Activated gamma-delta T cell treated with Interleukin-2 at 50 U/mL for 16 hours (primary cell): ENCODE measurements around the gene TRIM58.

Experiments
- DNase-seq: peaks from one replicate; pipeline ENCODE4 v3.0.0-alpha.2; 2020

The TRIM58 gene

GRCh38 chr1:247895163-247895637 lies 38.2 kb downstream of the TRIM58 start, which contains the start of gene OR2W3:
TSS of gene OR2W3 (plus strand) at chr1:247895587. CDS start at chr1:247895587, 0 bp downstream.
- DNase-seq, result no peak

- DNase-seq, result no peak
Measured at GRCh38 chr1:247895976-247896375, 39.0 kb downstream of the TRIM58 start.

GRCh38 chr1:247904122-247904521 lies 47.1 kb downstream of the TRIM58 start:
- no peak for DNase-seq

- no peak for DNase-seq
Measured at GRCh38 chr1:247905181-247905580, 48.2 kb downstream of the TRIM58 start.

GRCh38 chr1:247905910-247906503 lies 49.0 kb downstream of the TRIM58 start:
- DNase-seq, result no peak

GRCh38 chr1:247906504-247907047 lies 49.6 kb downstream of the TRIM58 start:
- DNase-seq, result no peak

- DNase-seq, result no peak
Measured at GRCh38 chr1:247908766-247909165, 51.8 kb downstream of the TRIM58 start.

- DNase-seq, result no peak
Measured at GRCh38 chr1:247913786-247914185, 56.8 kb downstream of the TRIM58 start.

- no peak for DNase-seq
Measured at GRCh38 chr1:247914941-247915662, 58.1 kb downstream of the TRIM58 start.

- DNase-seq, result no peak
Measured at GRCh38 chr1:247919952-247920351, 63.0 kb downstream of the TRIM58 start, which contains the start of gene OR2T8. TSS of gene OR2T8 (plus strand) at chr1:247920252. CDS start at chr1:247921018, 766 bp downstream.

GRCh38 chr1:247923941-247924340 lies 67.0 kb downstream of the TRIM58 start:
- DNase-seq, result no peak

- no peak for DNase-seq
Measured at GRCh38 chr1:247924868-247925267, 67.9 kb downstream of the TRIM58 start, which contains the start of gene OR2AJ1. TSS of gene OR2AJ1 (plus strand) at chr1:247924889. CDS start at chr1:247933769, 8,880 bp downstream.
